Neutrophil (primary cell): ENCODE results near the gene RAD52.

ENCODE experiments used
- H3K27ac ChIP-seq: fragments of 200-600 bp; sonication (generic); 2 replicates; pipeline ENCODE4 v1.5.1; 2016; ENCODE audit warnings: mild to moderate bottlenecking, moderate library complexity
- H3K27me3 ChIP-seq: fragments of 200-600 bp; sonication (generic); 2 replicates; pipeline ENCODE4 v1.6.0; 2016; ENCODE audit warnings: mild to moderate bottlenecking
- H3K36me3 ChIP-seq: fragments of 200-600 bp; sonication (generic); 2 replicates; pipeline ENCODE4 v1.5.1; 2017
- H3K4me1 ChIP-seq, 2 experiments: fragments of 200-600 bp in 1 of 2; sonication (generic) in 1 of 2; 1 replicate in 1 of 2; 2 replicates in 1 of 2; pipeline versions ENCODE4 v1.5.1 to v1.6.1; 2013 to 2016; ENCODE audit warnings: low read depth in 1 of 2, low read length in 1 of 2, mild to moderate bottlenecking in 1 of 2, moderate library complexity in 1 of 2; ENCODE audit not compliant: control insufficient read depth in 1 of 2, insufficient read depth in 1 of 2
- H3K4me3 ChIP-seq, 2 experiments: fragments of 200-600 bp in 1 of 2; sonication (generic) in 1 of 2; 1 replicate in 1 of 2; 2 replicates in 1 of 2; pipeline ENCODE4 v1.5.1; 2013 to 2016; ENCODE audit warnings: low read depth in 1 of 2, low read length in 1 of 2, mild to moderate bottlenecking in 1 of 2, moderate library complexity in 1 of 2
- H3K9me3 ChIP-seq: fragments of 200-600 bp; sonication (generic); 2 replicates; pipeline ENCODE4 v1.5.1; 2016
- CTCF ChIP-seq: fragments of 200-600 bp; sonication (generic); IDR thresholded peaks from 2 replicates; pipeline ENCODE4 v1.5.1; 2016; ENCODE audit warnings: antibody characterized with exemption

RAD52 gene

GRCh38 chr12:991350-992333, 42.1 kb upstream of the RAD52 start:
- H3K4me3 ChIP-seq = peak overlapping the region; percentile 66 to 96
- no peak for TF ChIP-seq CTCF
- no peaks in the 10 kb centered on the region for H3K36me3 ChIP-seq
- no peaks in the 10 kb centered on the region for H3K27me3 ChIP-seq
- peak overlapping the region; percentile 86 for H3K27ac ChIP-seq
- peaks cover 20 to 29% of the 10 kb centered on the region in 2 experiments for H3K4me1 ChIP-seq
- H3K9me3 ChIP-seq = no peaks in the 10 kb centered on the region

- no peaks in the 10 kb centered on the region for H3K9me3 ChIP-seq
- H3K4me3 ChIP-seq = peak within 1 kb of the TSS; percentile 66 to 96
- H3K27ac ChIP-seq = peak within 1 kb of the TSS; percentile 86
- TF ChIP-seq CTCF = no peak
- H3K36me3 ChIP-seq = no peaks in the 10 kb centered on the region
- H3K4me1 ChIP-seq = peaks cover 19 to 23% of the 10 kb centered on the region in 2 experiments
- H3K27me3 ChIP-seq = no peaks in the 10 kb centered on the region
Measured at GRCh38 chr12:990661-991349, 41.3 kb upstream of the RAD52 start, which contains the start of gene ERC1. Gene ERC1 (plus strand): TSS chr12:991223. CDS start chr12:1027904, 36,681 bp downstream.

GRCh38 chr12:989751-990660, 40.5 kb upstream of the RAD52 start:
- H3K4me3 ChIP-seq = peak overlapping the region; percentile 66 to 96
- no peaks in the 10 kb centered on the region for H3K36me3 ChIP-seq
- H3K9me3 ChIP-seq = no peaks in the 10 kb centered on the region
- H3K4me1 ChIP-seq = peaks cover 16 to 19% of the 10 kb centered on the region in 2 experiments
- peak overlapping the region; percentile 86 for H3K27ac ChIP-seq
- H3K27me3 ChIP-seq = no peaks in the 10 kb centered on the region
- TF ChIP-seq CTCF = no peak

GRCh38 chr12:989051-989450, 39.6 kb upstream of the RAD52 start:
- Histone ChIP-seq H3K9me3 (no peaks in the 10 kb centered on the region), H3K4me1 (peaks cover 15 to 16% of the 10 kb centered on the region in 2 experiments), H3K27ac (no peak overlapping the region), H3K36me3 (no peaks in the 10 kb centered on the region), H3K4me3 (no peak overlapping the region), H3K27me3 (no peaks in the 10 kb centered on the region)
- TF ChIP-seq CTCF = no peak

GRCh38 chr12:988646-989045, 39.2 kb upstream of the RAD52 start:
- Histone ChIP-seq H3K4me3 (no peak overlapping the region), H3K4me1 (peaks cover 14 to 16% of the 10 kb centered on the region in 2 experiments), H3K27ac (no peak overlapping the region), H3K27me3 (no peaks in the 10 kb centered on the region), H3K36me3 (no peaks in the 10 kb centered on the region), H3K9me3 (no peaks in the 10 kb centered on the region)
- TF ChIP-seq CTCF = no peak
